ENCODE data around the gene EID3.

DNA sequence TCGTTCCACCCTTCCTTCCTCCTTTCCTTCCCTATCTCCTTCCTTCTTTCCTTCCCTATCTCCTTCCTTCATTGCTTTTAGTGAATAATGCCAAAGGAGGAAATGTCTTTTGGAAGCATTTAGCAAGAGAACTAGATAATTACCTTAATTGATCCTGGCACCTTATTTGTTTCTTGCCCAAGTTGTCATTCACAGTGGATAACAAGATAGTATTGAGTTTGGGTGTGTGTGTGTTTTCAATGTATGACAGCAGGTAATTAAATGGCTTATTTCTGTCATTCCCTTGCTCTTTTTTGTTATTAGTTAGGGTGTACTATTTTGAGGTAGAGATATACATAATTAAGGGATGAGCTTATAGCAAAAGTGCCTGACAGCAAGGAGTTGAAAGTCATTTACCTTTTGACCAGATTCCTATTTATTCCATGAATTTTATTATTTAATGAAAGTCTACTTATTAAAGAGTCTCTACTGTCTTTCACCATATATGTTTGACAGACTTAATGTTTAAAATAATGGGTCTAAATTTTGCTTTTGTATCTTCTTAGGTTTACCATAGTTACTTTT is 30.2 kb downstream of the EID3 start:
- TF ChIP-seq, protein P1, sequence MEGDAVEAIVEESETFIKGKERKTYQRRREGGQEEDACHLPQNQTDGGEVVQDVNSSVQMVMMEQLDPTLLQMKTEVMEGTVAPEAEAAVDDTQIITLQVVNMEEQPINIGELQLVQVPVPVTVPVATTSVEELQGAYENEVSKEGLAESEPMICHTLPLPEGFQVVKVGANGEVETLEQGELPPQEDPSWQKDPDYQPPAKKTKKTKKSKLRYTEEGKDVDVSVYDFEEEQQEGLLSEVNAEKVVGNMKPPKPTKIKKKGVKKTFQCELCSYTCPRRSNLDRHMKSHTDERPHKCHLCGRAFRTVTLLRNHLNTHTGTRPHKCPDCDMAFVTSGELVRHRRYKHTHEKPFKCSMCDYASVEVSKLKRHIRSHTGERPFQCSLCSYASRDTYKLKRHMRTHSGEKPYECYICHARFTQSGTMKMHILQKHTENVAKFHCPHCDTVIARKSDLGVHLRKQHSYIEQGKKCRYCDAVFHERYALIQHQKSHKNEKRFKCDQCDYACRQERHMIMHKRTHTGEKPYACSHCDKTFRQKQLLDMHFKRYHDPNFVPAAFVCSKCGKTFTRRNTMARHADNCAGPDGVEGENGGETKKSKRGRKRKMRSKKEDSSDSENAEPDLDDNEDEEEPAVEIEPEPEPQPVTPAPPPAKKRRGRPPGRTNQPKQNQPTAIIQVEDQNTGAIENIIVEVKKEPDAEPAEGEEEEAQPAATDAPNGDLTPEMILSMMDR (IDR thresholded peaks at IDR 0.05) = no peak
- no peak for TF ChIP-seq EZH2 (IDR thresholded peaks at IDR 0.05; ENCODE audit: borderline replicate concordance, insufficient read depth, low read depth, low read length, poor library complexity, severe bottlenecking)

Measured in B cell (primary cell).